Neural cell (in vitro differentiated cells): Measurements from ENCODE around the gene CLCA1.

ENCODE experiments used
- EP300 ChIP-seq: fragments of 450-650 bp; conservative IDR thresholded peaks from 2 replicates; pipeline ENCODE4 v1.6.1; 2014; ENCODE audit warnings: antibody characterized with exemption, mild to moderate bottlenecking, moderate library complexity; ENCODE audit not compliant: poor library complexity, severe bottlenecking
- EZH2 ChIP-seq: fragments of 200-600, 300-800 bp; shearing (Covaris generic), sonication (generic); IDR thresholded peaks from 2 replicates; pipeline ENCODE4 v1.6.1; 2014; ENCODE audit warnings: antibody characterized with exemption, low read length, borderline replicate concordance, mild to moderate bottlenecking; ENCODE audit not compliant: insufficient read depth, poor library complexity, severe bottlenecking
- MXI1 ChIP-seq: fragments of 450-650 bp; conservative IDR thresholded peaks from 2 replicates; pipeline ENCODE4 v1.6.1; 2014; ENCODE audit warnings: antibody characterized with exemption, mild to moderate bottlenecking; ENCODE audit not compliant: poor library complexity, severe bottlenecking
- POLR2AphosphoS5 ChIP-seq: IDR thresholded peaks from 2 replicates; pipeline ENCODE4 v1.6.1; 2012
- TAF1 ChIP-seq: IDR thresholded peaks from 2 replicates; pipeline ENCODE4 v1.6.1; 2012; ENCODE audit warnings: low read depth
- TF ChIP-seq, protein P1 (sequence below): fragments of 450-650 bp; IDR thresholded peaks from 2 replicates; pipeline ENCODE4 v1.5.1; 2014; ENCODE audit warnings: antibody characterized with exemption, mild to moderate bottlenecking, moderate library complexity; ENCODE audit not compliant: poor library complexity, severe bottlenecking

DNA sequence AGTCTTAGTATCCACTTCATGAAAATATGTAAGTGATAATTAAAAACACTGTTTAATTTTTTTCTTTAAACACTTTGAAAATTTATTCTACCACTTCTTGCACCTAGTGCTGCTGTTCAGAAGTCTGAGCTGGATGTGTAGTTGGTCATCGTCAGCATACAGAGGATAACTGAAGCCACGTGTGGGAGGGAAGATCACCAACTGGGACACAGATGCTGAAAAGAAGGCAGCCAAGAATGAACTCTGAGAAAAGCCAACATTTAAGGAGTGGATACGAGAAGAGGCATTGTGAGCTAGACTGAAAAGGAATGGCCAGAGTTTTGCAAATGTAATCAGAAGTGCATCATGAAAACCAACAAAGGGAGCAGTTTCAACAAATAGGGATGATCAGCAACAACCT lies 53.5 kb downstream of the CLCA1 start:
- TF ChIP-seq EZH2 (no peak), POLR2AphosphoS5 (no peak), MXI1 (no peak), EP300 (no peak), TAF1 (no peak)
- TF ChIP-seq, protein P1, sequence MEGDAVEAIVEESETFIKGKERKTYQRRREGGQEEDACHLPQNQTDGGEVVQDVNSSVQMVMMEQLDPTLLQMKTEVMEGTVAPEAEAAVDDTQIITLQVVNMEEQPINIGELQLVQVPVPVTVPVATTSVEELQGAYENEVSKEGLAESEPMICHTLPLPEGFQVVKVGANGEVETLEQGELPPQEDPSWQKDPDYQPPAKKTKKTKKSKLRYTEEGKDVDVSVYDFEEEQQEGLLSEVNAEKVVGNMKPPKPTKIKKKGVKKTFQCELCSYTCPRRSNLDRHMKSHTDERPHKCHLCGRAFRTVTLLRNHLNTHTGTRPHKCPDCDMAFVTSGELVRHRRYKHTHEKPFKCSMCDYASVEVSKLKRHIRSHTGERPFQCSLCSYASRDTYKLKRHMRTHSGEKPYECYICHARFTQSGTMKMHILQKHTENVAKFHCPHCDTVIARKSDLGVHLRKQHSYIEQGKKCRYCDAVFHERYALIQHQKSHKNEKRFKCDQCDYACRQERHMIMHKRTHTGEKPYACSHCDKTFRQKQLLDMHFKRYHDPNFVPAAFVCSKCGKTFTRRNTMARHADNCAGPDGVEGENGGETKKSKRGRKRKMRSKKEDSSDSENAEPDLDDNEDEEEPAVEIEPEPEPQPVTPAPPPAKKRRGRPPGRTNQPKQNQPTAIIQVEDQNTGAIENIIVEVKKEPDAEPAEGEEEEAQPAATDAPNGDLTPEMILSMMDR, result no peak
